HCT116 (cell line): ENCODE data around the gene BMERB1.

ENCODE experiments used
- ELF1 ChIP-seq: IDR thresholded peaks from 2 replicates; pipeline ENCODE4 v1.6.1; 2012; ENCODE audit warnings: low read depth, borderline replicate concordance
- EZH2 ChIP-seq: fragments of 200-600 bp; sonication (generic); IDR thresholded peaks from 2 replicates; pipeline ENCODE4 v1.6.1; 2017; ENCODE audit warnings: antibody characterized with exemption, mixed run types
- EZH2phosphoT487 ChIP-seq: fragments of 200-600 bp; IDR thresholded peaks from 2 replicates; pipeline ENCODE4 v1.6.1; 2018; ENCODE audit warnings: antibody characterized with exemption, borderline replicate concordance
- JUND ChIP-seq: IDR thresholded peaks from 2 replicates; pipeline ENCODE4 v1.6.1; 2012
- POLR2A ChIP-seq: IDR thresholded peaks from 2 replicates; pipeline ENCODE4 v1.7.0; 2011; ENCODE audit warnings: borderline replicate concordance; ENCODE audit not compliant: insufficient read depth, insufficient read length; ENCODE audit errors: extremely low read depth
- POLR2AphosphoS5 ChIP-seq: IDR thresholded peaks from 2 replicates; pipeline ENCODE4 v1.6.1; 2011; ENCODE audit warnings: mild to moderate bottlenecking, low read depth, low read length, moderate library complexity
- TCF7L2 ChIP-seq: IDR thresholded peaks from 2 replicates; pipeline ENCODE4 v1.7.0; 2011; ENCODE audit warnings: borderline replicate concordance, inconsistent platforms; ENCODE audit not compliant: insufficient read depth, insufficient read length; ENCODE audit errors: extremely low read depth
- ZFX ChIP-seq: fragments of 450-650 bp; IDR thresholded peaks from 2 replicates; pipeline ENCODE4 v1.6.1; 2017
- ZNF274 ChIP-seq: fragments of 200-500 bp; sonication (Bioruptor generic); IDR thresholded peaks from 2 replicates; pipeline ENCODE4 v1.6.1; 2014; ENCODE audit warnings: mild to moderate bottlenecking, low read depth, low read length, inconsistent platforms
- TF ChIP-seq, protein P1 (sequence below), 3 experiments: fragments of 200-600 bp in 1 of 3; sonication (generic) in 1 of 3; IDR thresholded peaks in 2 of 3; conservative IDR thresholded peaks in 1 of 3; 2 replicates each; pipeline ENCODE4 v1.5.1; 2012 to 2017; ENCODE audit warnings: low read depth in 2 of 3, low read length in 2 of 3, antibody characterized with exemption in 1 of 3, borderline replicate concordance in 1 of 3, control low read depth in 1 of 3, mild to moderate bottlenecking in 1 of 3, mixed read lengths in 1 of 3, mixed run types in 1 of 3, moderate library complexity in 1 of 3; ENCODE audit not compliant: insufficient read depth in 1 of 3
- TF ChIP-seq, protein P2 (sequence below): IDR thresholded peaks from 2 replicates; pipeline ENCODE4 v1.6.1; 2012; ENCODE audit warnings: low read depth

DNA sequence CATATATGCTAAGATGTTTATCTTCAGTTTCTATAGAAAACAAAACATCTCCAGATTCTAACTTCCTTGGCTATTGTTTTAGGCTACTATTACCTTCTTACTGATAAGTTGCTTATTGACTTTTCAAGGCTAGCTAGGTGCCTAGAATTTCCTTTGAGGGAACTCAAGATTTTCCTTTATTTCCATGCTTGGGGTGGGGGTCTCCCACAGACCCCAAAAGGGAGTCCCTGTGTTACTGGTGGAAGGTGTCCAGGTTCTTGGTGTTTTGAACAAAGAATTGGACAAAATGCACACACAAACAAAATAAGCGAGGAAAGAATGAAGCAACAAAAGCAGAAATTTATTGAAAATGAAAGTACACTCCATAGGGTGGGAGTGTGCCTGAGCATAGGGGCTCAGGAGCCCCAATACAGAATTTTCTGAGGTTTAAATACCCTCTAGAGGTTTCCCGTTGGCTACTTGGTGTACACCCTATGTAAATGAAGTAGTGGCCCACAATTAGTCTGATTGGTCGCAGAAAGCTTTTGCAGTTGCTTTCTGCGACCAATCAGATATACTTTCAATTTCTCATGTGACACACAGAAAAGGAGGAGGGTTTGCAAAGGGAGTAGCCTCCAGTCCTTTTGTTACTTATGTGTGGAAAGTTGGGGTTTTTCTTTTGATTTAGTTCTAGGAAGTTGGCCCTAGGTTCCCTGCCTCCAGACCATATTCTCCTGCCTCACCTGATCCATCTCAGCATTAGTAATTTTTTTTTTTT, 141.1 kb downstream of the BMERB1 start:
- TF ChIP-seq ZNF274 = no peak
- TF ChIP-seq, protein P1, sequence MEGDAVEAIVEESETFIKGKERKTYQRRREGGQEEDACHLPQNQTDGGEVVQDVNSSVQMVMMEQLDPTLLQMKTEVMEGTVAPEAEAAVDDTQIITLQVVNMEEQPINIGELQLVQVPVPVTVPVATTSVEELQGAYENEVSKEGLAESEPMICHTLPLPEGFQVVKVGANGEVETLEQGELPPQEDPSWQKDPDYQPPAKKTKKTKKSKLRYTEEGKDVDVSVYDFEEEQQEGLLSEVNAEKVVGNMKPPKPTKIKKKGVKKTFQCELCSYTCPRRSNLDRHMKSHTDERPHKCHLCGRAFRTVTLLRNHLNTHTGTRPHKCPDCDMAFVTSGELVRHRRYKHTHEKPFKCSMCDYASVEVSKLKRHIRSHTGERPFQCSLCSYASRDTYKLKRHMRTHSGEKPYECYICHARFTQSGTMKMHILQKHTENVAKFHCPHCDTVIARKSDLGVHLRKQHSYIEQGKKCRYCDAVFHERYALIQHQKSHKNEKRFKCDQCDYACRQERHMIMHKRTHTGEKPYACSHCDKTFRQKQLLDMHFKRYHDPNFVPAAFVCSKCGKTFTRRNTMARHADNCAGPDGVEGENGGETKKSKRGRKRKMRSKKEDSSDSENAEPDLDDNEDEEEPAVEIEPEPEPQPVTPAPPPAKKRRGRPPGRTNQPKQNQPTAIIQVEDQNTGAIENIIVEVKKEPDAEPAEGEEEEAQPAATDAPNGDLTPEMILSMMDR (IDR thresholded peaks at IDR 0.05 in 2 of 3, conservative IDR thresholded peaks at IDR 0.05 in 1 of 3; ENCODE audit: borderline replicate concordance in 1 of 3, insufficient read depth in 1 of 3, low read depth in 2 of 3, low read length in 2 of 3) = no peak
- TF ChIP-seq TCF7L2 = no peak
- no peak for TF ChIP-seq POLR2AphosphoS5
- no peak for TF ChIP-seq ELF1
- no peak for TF ChIP-seq EZH2phosphoT487
- TF ChIP-seq, protein P2, sequence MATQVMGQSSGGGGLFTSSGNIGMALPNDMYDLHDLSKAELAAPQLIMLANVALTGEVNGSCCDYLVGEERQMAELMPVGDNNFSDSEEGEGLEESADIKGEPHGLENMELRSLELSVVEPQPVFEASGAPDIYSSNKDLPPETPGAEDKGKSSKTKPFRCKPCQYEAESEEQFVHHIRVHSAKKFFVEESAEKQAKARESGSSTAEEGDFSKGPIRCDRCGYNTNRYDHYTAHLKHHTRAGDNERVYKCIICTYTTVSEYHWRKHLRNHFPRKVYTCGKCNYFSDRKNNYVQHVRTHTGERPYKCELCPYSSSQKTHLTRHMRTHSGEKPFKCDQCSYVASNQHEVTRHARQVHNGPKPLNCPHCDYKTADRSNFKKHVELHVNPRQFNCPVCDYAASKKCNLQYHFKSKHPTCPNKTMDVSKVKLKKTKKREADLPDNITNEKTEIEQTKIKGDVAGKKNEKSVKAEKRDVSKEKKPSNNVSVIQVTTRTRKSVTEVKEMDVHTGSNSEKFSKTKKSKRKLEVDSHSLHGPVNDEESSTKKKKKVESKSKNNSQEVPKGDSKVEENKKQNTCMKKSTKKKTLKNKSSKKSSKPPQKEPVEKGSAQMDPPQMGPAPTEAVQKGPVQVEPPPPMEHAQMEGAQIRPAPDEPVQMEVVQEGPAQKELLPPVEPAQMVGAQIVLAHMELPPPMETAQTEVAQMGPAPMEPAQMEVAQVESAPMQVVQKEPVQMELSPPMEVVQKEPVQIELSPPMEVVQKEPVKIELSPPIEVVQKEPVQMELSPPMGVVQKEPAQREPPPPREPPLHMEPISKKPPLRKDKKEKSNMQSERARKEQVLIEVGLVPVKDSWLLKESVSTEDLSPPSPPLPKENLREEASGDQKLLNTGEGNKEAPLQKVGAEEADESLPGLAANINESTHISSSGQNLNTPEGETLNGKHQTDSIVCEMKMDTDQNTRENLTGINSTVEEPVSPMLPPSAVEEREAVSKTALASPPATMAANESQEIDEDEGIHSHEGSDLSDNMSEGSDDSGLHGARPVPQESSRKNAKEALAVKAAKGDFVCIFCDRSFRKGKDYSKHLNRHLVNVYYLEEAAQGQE = no peak
- TF ChIP-seq POLR2A = no peak
- no peak for TF ChIP-seq JUND
- TF ChIP-seq ZFX = no peak
- TF ChIP-seq EZH2 = no peak
